HEK293 (cell line): ENCODE data around the gene TPP1.

Experiments
- CTCF ChIA-PET: fragments of 350-600 bp; formaldehyde crosslinking; extraction: SDS; loops from one replicate; lab custom pipeline; 2021; ENCODE audit warnings: antibody characterized with exemption; lab: Yijun Ruan, JAX
- POLR2A ChIA-PET: fragments of 300-600 bp; formaldehyde crosslinking; extraction: SDS; loops from one replicate; lab custom pipeline; 2020; ENCODE audit warnings: antibody characterized with exemption, inconsistent platforms; lab: Yijun Ruan, JAX
- H3K27ac ChIP-seq: fragments of 200-500 bp; sonication (Bioruptor generic); 2 replicates; pipeline ENCODE4 v1.5.1; 2014; ENCODE audit warnings: low read depth, low read length, control low read depth, inconsistent platforms; ENCODE audit errors: extremely low read depth
- H3K36me3 ChIP-seq, 2 experiments: fragments of 200-500 bp in 1 of 2; sonication (Bioruptor generic) in 1 of 2; 1 replicate in 1 of 2; 2 replicates in 1 of 2; pipeline ENCODE4 v1.5.1; 2014 to 2017; ENCODE audit warnings: inconsistent platforms in 2 of 2, low read length in 2 of 2; ENCODE audit not compliant: control insufficient read depth in 2 of 2, insufficient read depth in 1 of 2
- H3K4me1 ChIP-seq: fragments of 200-500 bp; sonication (Bioruptor generic); 2 replicates; pipeline ENCODE4 v1.5.1; 2014; ENCODE audit warnings: mild to moderate bottlenecking, low read length, inconsistent platforms; ENCODE audit not compliant: control insufficient read depth, insufficient read depth
- H3K4me3 ChIP-seq: 2 replicates; pipeline ENCODE4 v1.5.1; 2011; ENCODE audit warnings: low read depth, mild to moderate bottlenecking, control low read depth, low read length, moderate library complexity
- H3K9me3 ChIP-seq: fragments of 200-500 bp; sonication (Bioruptor generic); 2 replicates; pipeline ENCODE4 v1.5.1; 2014; ENCODE audit warnings: low read depth, low read length, inconsistent platforms; ENCODE audit not compliant: control insufficient read depth, insufficient read depth
- FEZF1 ChIP-seq: fragments of 450-650 bp; formaldehyde crosslinking; IDR thresholded peaks from 2 replicates; pipeline ENCODE4 v1.5.1; 2016; ENCODE audit warnings: missing biosample characterization, missing genetic modification characterization
- KLF1 ChIP-seq: fragments of 450-650 bp; formaldehyde crosslinking; IDR thresholded peaks from 2 replicates; pipeline ENCODE4 v1.5.1; 2016; ENCODE audit warnings: missing biosample characterization, missing genetic modification characterization
- SCRT2 ChIP-seq: fragments of 450-650 bp; formaldehyde crosslinking; IDR thresholded peaks from 2 replicates; pipeline ENCODE4 v1.5.1; 2016; ENCODE audit warnings: missing biosample characterization, missing genetic modification characterization
- ZFP3 ChIP-seq: fragments of 450-650 bp; formaldehyde crosslinking; IDR thresholded peaks from 2 replicates; pipeline ENCODE4 v1.5.1; 2016; ENCODE audit warnings: low read depth, missing biosample characterization, missing genetic modification characterization
- ZFP69B ChIP-seq: fragments of 450-650 bp; formaldehyde crosslinking; IDR thresholded peaks from 2 replicates; pipeline ENCODE4 v1.5.1; 2016; ENCODE audit warnings: missing biosample characterization, missing genetic modification characterization
- ZNF132 ChIP-seq: fragments of 450-650 bp; formaldehyde crosslinking; IDR thresholded peaks from 2 replicates; pipeline ENCODE4 v1.5.1; 2017; ENCODE audit warnings: missing biosample characterization, missing genetic modification characterization, borderline replicate concordance
- ZNF184 ChIP-seq: fragments of 450-650 bp; IDR thresholded peaks from 2 replicates; pipeline ENCODE4 v1.5.1; 2018; ENCODE audit warnings: missing biosample characterization, mild to moderate bottlenecking, missing genetic modification characterization
- ZNF24 ChIP-seq: fragments of 450-650 bp; formaldehyde crosslinking; IDR thresholded peaks from 2 replicates; pipeline ENCODE4 v1.5.1; 2016; ENCODE audit warnings: missing biosample characterization, missing genetic modification characterization
- ZNF335 ChIP-seq: fragments of 450-650 bp; formaldehyde crosslinking; conservative IDR thresholded peaks from 2 replicates; pipeline ENCODE4 v1.5.1; 2016; ENCODE audit warnings: missing biosample characterization, missing genetic modification characterization
- ZNF350 ChIP-seq: fragments of 450-650 bp; formaldehyde crosslinking; IDR thresholded peaks from 2 replicates; pipeline ENCODE4 v1.5.0; 2017; ENCODE audit warnings: missing biosample characterization, mild to moderate bottlenecking, missing genetic modification characterization
- ZNF366 ChIP-seq: fragments of 450-650 bp; formaldehyde crosslinking; conservative IDR thresholded peaks from 2 replicates; pipeline ENCODE4 v1.5.1; 2016; ENCODE audit warnings: missing biosample characterization, missing genetic modification characterization
- ZNF529 ChIP-seq: fragments of 450-650 bp; formaldehyde crosslinking; IDR thresholded peaks from 2 replicates; pipeline ENCODE4 v1.5.1; 2017; ENCODE audit warnings: missing genetic modification characterization, missing biosample characterization; ENCODE audit not compliant: insufficient replicate concordance
- ZNF558 ChIP-seq: fragments of 450-650 bp; formaldehyde crosslinking; IDR thresholded peaks from 2 replicates; pipeline ENCODE4 v1.5.1; 2016; ENCODE audit warnings: missing biosample characterization, missing genetic modification characterization
- ZNF596 ChIP-seq: fragments of 450-650 bp; IDR thresholded peaks from 2 replicates; pipeline ENCODE4 v1.5.0; 2018; ENCODE audit warnings: missing biosample characterization, mild to moderate bottlenecking, missing genetic modification characterization, moderate library complexity
- ZNF626 ChIP-seq: fragments of 450-650 bp; sonication (Bioruptor Pico); formaldehyde crosslinking; IDR thresholded peaks from 2 replicates; pipeline ENCODE4 v1.5.1; 2018; ENCODE audit warnings: missing biosample characterization, missing genetic modification characterization, inconsistent platforms
- ZNF658 ChIP-seq: fragments of 450-650 bp; formaldehyde crosslinking; IDR thresholded peaks from 2 replicates; pipeline ENCODE4; 2016; ENCODE audit warnings: missing biosample characterization, missing genetic modification characterization
- ZNF670 ChIP-seq: fragments of 450-650 bp; formaldehyde crosslinking; IDR thresholded peaks from 2 replicates; pipeline ENCODE4 v1.5.1; 2016; ENCODE audit warnings: missing biosample characterization, missing genetic modification characterization, low read depth
- ZNF777 ChIP-seq: fragments of 450-650 bp; formaldehyde crosslinking; IDR thresholded peaks from 2 replicates; pipeline ENCODE4 v1.5.1; 2017; ENCODE audit warnings: missing biosample characterization, missing genetic modification characterization, borderline replicate concordance
- ZSCAN30 ChIP-seq: fragments of 450-650 bp; IDR thresholded peaks from 2 replicates; pipeline ENCODE4 v1.5.1; 2018; ENCODE audit warnings: missing biosample characterization, mild to moderate bottlenecking, missing genetic modification characterization, moderate library complexity
- ZSCAN5A ChIP-seq: fragments of 450-650 bp; formaldehyde crosslinking; IDR thresholded peaks from 2 replicates; pipeline ENCODE4 v1.5.1; 2016; ENCODE audit warnings: missing biosample characterization, missing genetic modification characterization
- TF ChIP-seq, protein P1 (sequence below): fragments of 450-650 bp; formaldehyde crosslinking; IDR thresholded peaks from 2 replicates; pipeline ENCODE4 v1.5.1; 2016; ENCODE audit warnings: missing biosample characterization, missing genetic modification characterization
- TF ChIP-seq, protein P2 (sequence below): fragments of 450-650 bp; IDR thresholded peaks from 2 replicates; pipeline ENCODE4 v1.5.1; 2018; ENCODE audit warnings: missing biosample characterization, missing genetic modification characterization

Gene TPP1

GRCh38 chr11:6617315-6617781 is 1.9 kb downstream of the TPP1 start:
- H3K36me3 ChIP-seq = peaks cover 0 to 38% of the 10 kb centered on the region in 2 experiments; a peak in 1 of 3 replicates
- no peak overlapping the region for H3K4me3 ChIP-seq
- H3K27ac ChIP-seq = no peak overlapping the region
- H3K4me1 ChIP-seq = 0 out of 2 replicates have a peak, but pooled peaks cover 4% of the 10 kb centered on the region
- ChIA-PET CTCF (interaction anchor here (0.9 to 1.3 kb wide), 2 partner anchors 10 to 66 kb away, joined by 3 to 4 read pairs; partner anchors contain the start of gene MRPL17), POLR2A (interaction anchor here (1.0 kb wide), 1 partner anchor 66 kb away, joined by 3 read pairs; the partner anchor contains the start of gene MRPL17)
- H3K9me3 ChIP-seq = no peaks in the 10 kb centered on the region
- TF ChIP-seq ZSCAN30 (no peak), ZNF658 (tag by site-specific recombination) (no peak), ZNF558 (no peak), SCRT2 (tag by site-specific recombination) (no peak), KLF1 (tag by site-specific recombination) (no peak), ZNF184 (no peak), ZNF777 (no peak), FEZF1 (tag by site-specific recombination) (no peak), ZFP3 (tag by site-specific recombination) (no peak), ZNF24 (no peak), ZNF670 (tag by site-specific recombination) (no peak), ZNF366 (tag by site-specific recombination) (no peak), ZNF350 (tag by site-specific recombination) (no peak), ZNF529 (no peak), ZNF626 (tag by site-specific recombination) (no peak), ZNF596 (tag by site-specific recombination) (no peak), ZNF335 (no peak), ZSCAN5A (tag by site-specific recombination) (no peak), ZNF132 (tag by site-specific recombination) (no peak)
- TF ChIP-seq, protein P1, sequence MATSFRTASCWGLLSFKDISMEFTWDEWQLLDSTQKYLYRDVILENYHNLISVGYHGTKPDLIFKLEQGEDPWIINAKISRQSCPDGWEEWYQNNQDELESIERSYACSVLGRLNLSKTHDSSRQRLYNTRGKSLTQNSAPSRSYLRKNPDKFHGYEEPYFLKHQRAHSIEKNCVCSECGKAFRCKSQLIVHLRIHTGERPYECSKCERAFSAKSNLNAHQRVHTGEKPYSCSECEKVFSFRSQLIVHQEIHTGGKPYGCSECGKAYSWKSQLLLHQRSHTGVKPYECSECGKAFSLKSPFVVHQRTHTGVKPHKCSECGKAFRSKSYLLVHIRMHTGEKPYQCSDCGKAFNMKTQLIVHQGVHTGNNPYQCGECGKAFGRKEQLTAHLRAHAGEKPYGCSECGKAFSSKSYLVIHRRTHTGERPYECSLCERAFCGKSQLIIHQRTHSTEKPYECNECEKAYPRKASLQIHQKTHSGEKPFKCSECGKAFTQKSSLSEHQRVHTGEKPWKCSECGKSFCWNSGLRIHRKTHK = no peak

- Histone ChIP-seq H3K9me3 (no peaks in the 10 kb centered on the region), H3K4me1 (0 out of 2 replicates have a peak, but pooled peaks cover 4% of the 10 kb centered on the region), H3K36me3 (peaks cover 0 to 38% of the 10 kb centered on the region in 2 experiments; a peak in 1 of 3 replicates), H3K4me3 (no peak overlapping the region), H3K27ac (no peak overlapping the region)
- CTCF ChIA-PET = interaction anchor here (0.6 to 1.3 kb wide), 2 partner anchors 9 to 238 kb away, joined by 4 to 5 read pairs; no protein-coding TSS in a partner anchor
- TF ChIP-seq, protein P2, sequence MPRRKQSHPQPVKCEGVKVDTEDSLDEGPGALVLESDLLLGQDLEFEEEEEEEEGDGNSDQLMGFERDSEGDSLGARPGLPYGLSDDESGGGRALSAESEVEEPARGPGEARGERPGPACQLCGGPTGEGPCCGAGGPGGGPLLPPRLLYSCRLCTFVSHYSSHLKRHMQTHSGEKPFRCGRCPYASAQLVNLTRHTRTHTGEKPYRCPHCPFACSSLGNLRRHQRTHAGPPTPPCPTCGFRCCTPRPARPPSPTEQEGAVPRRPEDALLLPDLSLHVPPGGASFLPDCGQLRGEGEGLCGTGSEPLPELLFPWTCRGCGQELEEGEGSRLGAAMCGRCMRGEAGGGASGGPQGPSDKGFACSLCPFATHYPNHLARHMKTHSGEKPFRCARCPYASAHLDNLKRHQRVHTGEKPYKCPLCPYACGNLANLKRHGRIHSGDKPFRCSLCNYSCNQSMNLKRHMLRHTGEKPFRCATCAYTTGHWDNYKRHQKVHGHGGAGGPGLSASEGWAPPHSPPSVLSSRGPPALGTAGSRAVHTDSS (tag by site-specific recombination) = no peak
- no peak for TF ChIP-seq ZFP69B (tag by site-specific recombination)
- POLR2A ChIA-PET = interaction anchor here (0.7 kb wide), 1 partner anchor 11 kb away, joined by 4 read pairs; no protein-coding TSS in a partner anchor
Observed at GRCh38 chr11:6616596-6617250, 2.5 kb downstream of the TPP1 start.
